ENCODE measurements around the gene CKM. TPM values are rescaled to one million over a fixed set of nuclear protein-coding genes. Genes with fewer than 3 reads are reported as not detected.

The CKM gene
- total RNA-seq, 1 donor from 2014 or later: not detected

DNA sequence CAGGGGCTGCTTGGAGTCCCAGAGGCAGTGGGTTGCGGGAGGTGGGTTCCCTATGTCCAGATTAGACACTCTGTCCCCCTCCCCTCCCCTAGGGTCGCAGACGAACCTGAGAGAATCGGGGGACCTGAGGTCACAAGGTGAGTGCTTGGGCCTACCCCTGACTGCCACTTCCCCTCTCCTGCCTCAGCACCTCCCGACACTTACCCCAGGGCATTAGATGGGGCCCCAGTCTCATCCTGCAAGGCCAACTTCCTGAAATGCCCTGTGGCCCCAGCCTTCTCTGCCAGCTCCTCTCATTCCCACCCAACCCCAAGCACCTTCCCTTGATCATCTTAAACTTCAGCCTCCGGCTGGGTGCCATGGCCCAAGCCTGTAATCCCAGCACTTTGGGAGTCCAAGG lies 23.0 kb downstream of the CKM start:
- DNase-seq (ENCODE audit: low spot score in 2 of 2, unreplicated experiment in 2 of 2): no peak
- no peaks in the 10 kb centered on the region for H3K9me3 Mint-ChIP-seq
- no peaks in the 10 kb centered on the region for H3K4me1 Mint-ChIP-seq
- no peak for TF ChIP-seq CTCF (IDR thresholded peaks at IDR 0.05; ENCODE audit: unreplicated experiment)
- H3K4me3 Mint-ChIP-seq: no peak overlapping the region
- peak overlapping the region; percentile 47 for H3K27ac Mint-ChIP-seq
- no peaks in the 10 kb centered on the region for H3K27me3 Mint-ChIP-seq (ENCODE audit: low read depth)
- peaks cover 36% of the 10 kb centered on the region for H3K36me3 Mint-ChIP-seq

DNA sequence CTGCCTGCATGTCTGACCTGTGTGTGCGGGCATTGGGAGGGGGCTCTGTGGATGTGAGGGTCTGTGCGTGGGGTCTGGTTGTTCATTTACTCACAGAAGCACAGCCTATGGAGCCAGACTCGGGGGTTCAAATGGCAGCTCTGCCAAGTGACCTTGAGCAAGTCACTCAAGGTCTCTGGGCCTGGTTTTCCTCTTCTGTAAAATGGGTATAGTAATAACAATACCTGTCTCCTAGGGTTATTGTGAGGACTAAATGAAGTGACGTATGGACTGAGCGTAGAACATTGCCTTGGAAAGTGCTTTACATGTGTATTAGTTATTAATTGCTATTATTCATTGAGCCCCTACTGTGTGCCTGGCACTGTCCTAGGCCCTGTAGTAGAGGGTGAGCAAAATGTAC lies 24.4 kb downstream of the CKM start:
- no peak overlapping the region for H3K27ac Mint-ChIP-seq
- no peaks in the 10 kb centered on the region for H3K27me3 Mint-ChIP-seq (ENCODE audit: low read depth)
- no peak for DNase-seq (ENCODE audit: low spot score in 2 of 2, unreplicated experiment in 2 of 2)
- peaks cover 41% of the 10 kb centered on the region for H3K36me3 Mint-ChIP-seq
- no peak for TF ChIP-seq CTCF (IDR thresholded peaks at IDR 0.05; ENCODE audit: unreplicated experiment)
- H3K4me1 Mint-ChIP-seq: no peaks in the 10 kb centered on the region
- no peak overlapping the region for H3K4me3 Mint-ChIP-seq
- H3K9me3 Mint-ChIP-seq: no peaks in the 10 kb centered on the region

- Mint-ChIP-seq H3K36me3 (peaks cover 44% of the 10 kb centered on the region), H3K27me3 (ENCODE audit: low read depth) (no peaks in the 10 kb centered on the region), H3K27ac (no peak overlapping the region), H3K4me3 (no peak overlapping the region), H3K4me1 (no peaks in the 10 kb centered on the region), H3K9me3 (peaks cover under 1% of the 10 kb centered on the region)
- no peak for DNase-seq (ENCODE audit: low spot score in 2 of 2, unreplicated experiment in 2 of 2)
- TF ChIP-seq CTCF (IDR thresholded peaks at IDR 0.05; ENCODE audit: unreplicated experiment): no peak
These were observed 25.0 kb downstream of the CKM start for GRCh38 chr19:45297674-45298073.

DNA sequence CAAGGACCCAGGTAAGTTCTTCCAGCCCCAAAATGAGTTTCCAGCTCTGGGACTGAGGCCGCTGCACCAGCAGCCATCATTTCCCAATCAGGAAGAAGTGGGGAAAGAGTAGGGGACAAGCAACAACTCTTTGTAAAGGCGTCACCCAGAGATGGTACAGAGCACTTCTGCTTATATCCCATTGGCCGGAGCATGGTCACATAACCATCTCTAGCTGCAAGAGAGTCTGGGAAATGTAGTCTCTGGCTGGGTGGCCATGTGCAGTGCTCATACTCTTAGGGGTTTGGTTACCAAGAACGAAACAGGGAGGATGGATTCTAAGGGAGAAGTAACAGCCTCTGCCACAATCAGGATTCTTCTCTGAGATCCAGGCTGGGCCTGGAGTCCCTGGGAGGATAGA lies 26.3 kb downstream of the CKM start:
- no peaks in the 10 kb centered on the region for H3K4me1 Mint-ChIP-seq
- H3K36me3 Mint-ChIP-seq: peaks cover 56% of the 10 kb centered on the region
- no peak overlapping the region for H3K4me3 Mint-ChIP-seq
- no peaks in the 10 kb centered on the region for H3K27me3 Mint-ChIP-seq (ENCODE audit: low read depth)
- H3K27ac Mint-ChIP-seq: no peak overlapping the region
- peaks cover 11% of the 10 kb centered on the region for H3K9me3 Mint-ChIP-seq
- no peak for TF ChIP-seq CTCF (IDR thresholded peaks at IDR 0.05; ENCODE audit: unreplicated experiment)
- DNase-seq (ENCODE audit: low spot score in 2 of 2, unreplicated experiment in 2 of 2): no peak

- no peak overlapping the region for H3K27ac Mint-ChIP-seq
- no peak for DNase-seq (ENCODE audit: low spot score in 2 of 2, unreplicated experiment in 2 of 2)
- H3K4me1 Mint-ChIP-seq: no peaks in the 10 kb centered on the region
- H3K36me3 Mint-ChIP-seq: peaks cover 59% of the 10 kb centered on the region
- TF ChIP-seq CTCF (IDR thresholded peaks at IDR 0.05; ENCODE audit: unreplicated experiment): no peak
- H3K4me3 Mint-ChIP-seq: no peak overlapping the region
- peaks cover 11% of the 10 kb centered on the region for H3K9me3 Mint-ChIP-seq
- no peaks in the 10 kb centered on the region for H3K27me3 Mint-ChIP-seq (ENCODE audit: low read depth)
These were observed 26.8 kb downstream of the CKM start for GRCh38 chr19:45295873-45296272.

Data from mesothelial cell of epicardium (in vitro differentiated cells).